ACHN (cell line): Measurements from ENCODE around the gene BCL7B.
"Not testable (repeated sequence)": the region's sequence is repeated elsewhere in the genome, so short reads cannot be mapped to it uniquely, and the experiment has no call there.

Experiments
- DNase-seq: peaks from one replicate; pipeline ENCODE4 v3.0.0-alpha.2; 2015
- in situ Hi-C: cut with HindIII; loops from 2 replicates; pipeline ENCODE4 v1.10.0; 2017; ENCODE audit warnings: low sequenced_read_pairs, low pct_ligation_motif_present, low pct_unique_long_range_greater_than_20kb

Gene BCL7B

DNA sequence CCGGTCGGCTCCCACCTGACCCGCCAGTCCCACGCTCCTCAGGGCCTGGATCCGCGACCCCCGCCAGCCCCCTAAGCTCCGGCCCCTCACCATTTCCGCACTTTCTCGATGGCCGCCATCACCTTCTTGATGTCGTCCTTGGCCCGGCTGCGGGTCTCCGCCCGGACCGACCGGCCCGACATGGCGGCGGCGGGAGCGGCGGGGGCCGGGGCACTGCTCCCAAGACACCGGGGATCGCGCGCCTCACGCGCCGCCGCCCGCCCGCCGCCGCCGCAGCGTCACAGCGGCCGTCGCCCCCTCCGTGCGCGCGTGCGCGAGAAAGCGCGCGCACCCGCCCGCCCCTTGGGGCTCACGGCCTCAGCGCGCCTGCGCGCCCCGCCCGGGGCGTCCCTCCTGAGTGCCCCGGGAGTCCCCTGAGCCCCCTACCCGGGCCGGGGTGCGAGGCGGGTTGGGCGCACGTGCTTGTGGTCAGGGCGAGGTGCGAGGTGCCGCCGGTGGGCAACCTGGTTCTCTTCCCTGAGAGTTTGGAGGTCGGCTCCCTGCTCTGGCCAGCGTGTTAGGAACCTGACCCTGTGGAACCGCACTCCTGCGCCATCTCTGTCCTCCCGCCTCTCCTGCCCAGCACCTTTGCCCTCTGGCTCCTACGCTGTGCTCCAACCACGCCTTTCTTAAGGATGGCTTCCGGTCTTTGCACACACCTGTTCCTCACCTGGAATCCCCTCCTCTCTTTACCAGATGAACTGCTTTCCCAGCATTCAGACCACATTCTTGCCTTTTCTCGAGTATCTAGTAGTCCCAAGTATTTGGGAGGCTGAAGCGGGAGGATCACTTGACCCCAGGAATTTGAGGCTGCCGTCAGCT lies at the start of gene BCL7B:
TSS of gene BCL7B (minus strand) at position 294 of the 861 bp plus-strand sequence. CDS start at position 182, 112 bp downstream.
- in situ Hi-C loops = no loop called here
- DNase-seq = peak; percentile 87

DNA sequence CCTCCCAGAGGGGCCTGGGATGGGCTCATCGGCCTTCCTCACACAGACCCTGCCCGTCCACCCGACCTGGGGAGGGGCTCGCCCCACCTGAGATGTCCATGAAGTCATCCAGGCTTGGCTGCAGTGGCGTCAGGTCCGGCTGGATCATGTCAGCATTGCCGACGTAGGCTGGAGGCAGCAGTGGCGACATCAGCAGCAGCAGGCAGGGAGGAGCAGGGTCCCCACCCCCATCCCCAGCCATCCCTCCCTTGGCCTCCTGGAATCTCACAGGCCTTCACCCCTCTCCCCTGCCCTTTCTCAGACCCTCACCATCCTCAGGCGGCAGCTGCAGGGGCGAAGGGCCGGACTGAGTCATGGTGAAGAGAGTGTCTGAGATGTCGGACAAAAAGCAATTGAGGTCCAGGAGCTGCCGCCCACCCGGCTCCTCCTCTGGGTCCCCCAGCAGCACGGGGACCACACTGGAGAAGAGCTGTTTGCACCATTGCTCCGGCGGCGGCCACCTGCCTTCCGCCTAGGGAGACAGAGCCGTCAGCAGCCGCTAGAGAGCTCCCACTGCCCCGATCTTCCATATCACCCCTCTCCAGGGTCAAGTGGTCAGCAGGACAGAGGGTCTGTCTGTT lies 48.2 kb upstream of the BCL7B start:
- in situ Hi-C loops = no loop called here
- no peak for DNase-seq

DNA sequence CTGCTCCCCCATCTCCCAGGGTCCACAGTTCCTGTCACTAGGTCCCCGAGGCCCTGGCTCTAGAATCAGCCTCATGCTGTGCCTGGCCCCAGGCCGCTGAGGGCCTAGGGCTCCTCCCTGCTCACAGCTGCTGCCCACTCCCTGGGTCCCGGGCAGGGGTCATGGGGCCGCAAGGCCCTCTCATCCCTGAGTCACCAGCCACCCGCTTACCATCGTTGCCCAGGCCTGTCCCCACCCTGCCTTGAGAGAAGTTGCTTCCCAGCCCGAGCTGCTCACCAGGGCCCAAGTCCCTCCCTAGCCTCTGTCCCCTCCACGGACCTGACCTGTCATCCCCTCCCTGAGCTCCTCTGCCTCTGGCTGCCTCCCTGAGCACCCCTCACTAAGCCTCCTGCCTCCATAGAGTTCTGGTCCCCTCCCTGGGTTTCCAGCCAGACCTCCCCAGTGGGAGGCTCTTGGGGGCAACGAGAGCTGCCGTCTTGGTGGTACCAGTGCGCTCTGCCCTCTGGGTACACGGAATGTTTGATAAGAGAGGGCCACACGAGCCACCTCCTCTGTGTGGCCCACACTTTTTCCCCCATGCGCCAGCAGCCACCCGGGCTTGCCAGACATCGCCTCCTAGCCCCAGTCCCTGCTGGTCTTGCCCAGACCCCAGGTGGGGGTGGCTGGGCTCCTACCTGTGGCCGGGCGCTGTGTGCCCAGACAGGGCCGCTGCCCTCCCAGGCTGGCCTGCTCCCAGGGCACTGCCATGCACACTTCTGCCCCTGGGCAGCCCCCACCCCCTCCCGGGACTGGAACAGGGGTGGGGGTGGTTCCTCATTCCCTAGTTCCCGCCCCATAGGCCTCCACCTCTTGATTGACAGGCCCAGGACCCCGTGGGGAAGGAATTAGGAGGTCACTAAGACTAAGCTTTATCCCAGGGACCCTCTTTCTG lies 45.5 kb upstream of the BCL7B start:
- in situ Hi-C loops = no loop called here

DNA sequence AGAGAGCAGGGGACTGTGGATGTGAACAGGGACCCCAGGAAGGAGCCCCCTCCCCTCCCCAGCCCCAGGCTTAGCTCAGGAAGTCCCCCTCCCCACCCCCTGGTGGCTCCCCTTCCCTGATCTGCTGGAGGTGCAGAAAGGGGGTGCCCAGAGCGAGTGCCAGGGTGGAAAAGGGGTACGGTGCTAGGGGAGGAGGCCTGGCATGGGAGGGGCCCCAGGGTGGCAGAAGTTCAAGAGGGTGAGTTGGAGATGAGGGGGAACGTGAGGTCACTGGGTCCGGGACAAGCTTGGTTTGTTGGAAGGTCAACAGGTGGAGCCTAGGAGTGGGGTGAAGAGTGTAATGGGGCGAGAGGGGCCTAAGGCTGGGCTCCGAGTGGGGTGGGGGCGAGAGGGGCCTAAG lies 42.4 kb upstream of the BCL7B start:
- in situ Hi-C loops = no loop called here
- no peak for DNase-seq

More for the DNA sequence above, 45.5 kb upstream of the BCL7B start:
- no peak for DNase-seq

DNA sequence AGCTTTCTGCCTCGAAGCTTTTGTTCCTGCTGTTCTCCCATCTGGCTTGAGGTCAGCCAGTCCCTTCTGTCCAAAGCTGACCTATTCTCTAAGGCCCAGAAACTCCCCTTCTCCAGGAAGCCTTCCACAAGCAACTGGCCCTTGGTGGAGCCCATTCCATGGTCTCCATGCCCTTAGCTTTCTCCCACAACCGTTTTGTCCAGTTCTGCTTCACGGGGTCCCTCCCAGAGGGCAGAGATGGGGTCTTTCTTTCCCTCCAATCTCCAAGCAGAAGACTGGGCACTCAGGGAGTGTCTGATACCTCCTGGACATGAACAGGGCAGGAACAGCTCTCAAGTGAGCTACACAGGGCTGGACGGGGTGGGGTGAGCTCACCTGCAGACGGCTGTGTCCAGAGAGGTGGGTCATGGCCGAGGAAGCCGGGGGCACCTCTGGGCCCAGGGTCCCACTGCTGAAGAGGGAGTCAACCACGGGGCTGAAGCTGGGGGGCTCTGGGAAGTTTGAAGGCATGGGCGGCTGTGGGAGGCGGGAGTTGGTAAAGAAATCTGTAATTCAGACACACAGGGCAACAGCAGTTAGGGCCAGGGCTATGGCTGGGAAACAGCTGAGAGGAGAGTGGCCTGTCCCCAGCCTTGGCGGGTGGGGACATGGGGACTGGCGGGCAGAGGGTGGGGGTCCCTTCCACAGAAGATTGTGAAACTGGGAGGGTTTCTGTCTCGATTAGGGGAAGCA lies 41.8 kb upstream of the BCL7B start:
- in situ Hi-C loops = no loop called here
- no peak for DNase-seq

DNA sequence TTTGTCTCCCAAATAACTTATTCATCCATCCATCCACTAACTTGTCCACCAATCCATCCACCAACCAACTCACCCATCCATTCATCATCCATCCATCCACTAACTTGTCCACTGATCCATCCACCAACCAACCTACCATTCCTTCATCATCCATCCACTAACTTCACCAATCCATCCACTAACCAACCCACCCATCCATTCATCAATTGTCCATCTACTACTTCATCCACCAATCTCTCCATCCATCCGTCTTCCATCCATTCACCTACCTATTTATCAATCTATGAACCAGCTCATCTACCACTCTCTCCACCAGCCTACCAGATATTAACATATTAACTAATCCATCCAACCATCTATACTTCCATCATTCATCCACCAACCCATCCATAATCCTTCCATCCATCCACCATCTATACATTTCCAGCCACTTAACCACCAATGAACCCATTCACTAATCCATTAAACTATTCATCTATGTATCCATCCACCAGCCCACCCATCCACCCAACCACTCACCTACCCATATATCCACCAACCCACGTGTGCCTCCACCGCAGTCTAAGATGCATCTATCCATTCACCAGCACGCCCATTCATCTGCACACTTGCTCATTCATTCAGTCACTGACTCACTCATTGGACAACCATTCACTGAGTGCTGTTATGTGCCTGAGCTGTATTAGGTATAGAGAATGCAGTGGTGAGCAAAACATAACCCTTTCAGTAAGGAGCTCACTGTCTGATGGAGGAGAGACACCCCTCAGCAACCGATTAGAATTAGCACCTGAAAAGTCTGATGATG lies 40.7 kb upstream of the BCL7B start:
- in situ Hi-C loops = no loop called here
- no peak for DNase-seq

DNA sequence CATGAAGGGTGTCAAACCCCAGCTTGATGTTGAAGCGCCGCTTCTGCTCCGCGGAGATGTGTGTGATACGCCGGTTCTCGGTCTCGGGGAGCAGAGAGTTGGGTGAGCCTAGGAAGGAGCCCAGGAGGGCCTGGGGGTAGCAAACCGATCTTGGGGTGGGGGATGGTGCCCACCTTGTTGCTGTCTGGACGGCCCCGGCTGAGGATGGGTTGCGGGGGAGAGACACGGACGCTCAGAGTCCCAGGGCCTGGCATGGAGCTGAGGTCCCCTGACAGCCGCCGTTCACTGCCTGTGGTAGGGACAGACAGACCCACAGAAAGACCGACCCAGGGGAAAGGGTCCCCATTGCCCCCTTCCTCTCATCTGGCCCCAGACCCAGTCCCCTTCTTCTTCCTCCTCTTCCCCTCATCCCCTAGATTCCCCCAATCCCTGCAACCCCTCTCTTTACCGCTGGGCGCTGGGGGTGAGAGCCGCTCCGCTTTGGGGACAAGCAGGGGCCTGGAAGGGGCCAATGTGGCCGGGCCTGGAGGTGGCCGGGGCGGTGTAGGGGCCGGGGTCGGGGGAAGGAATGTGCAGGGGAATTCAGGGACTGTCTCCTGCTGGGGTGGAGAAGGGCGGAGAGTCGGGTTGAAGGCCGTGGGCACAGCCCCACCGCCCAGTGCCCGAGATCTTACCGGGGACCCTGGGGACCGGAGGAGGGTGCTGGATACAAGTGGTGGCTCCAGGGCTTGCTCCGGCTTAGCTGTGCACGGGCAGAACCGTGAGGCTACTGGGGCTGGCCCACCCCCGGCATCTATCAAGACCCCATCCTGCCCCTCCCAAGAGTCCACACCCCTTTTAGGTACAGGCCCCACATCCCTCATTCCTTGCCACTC lies 38.9 kb upstream of the BCL7B start:
- in situ Hi-C loops = no loop called here
- DNase-seq = no peak

DNA sequence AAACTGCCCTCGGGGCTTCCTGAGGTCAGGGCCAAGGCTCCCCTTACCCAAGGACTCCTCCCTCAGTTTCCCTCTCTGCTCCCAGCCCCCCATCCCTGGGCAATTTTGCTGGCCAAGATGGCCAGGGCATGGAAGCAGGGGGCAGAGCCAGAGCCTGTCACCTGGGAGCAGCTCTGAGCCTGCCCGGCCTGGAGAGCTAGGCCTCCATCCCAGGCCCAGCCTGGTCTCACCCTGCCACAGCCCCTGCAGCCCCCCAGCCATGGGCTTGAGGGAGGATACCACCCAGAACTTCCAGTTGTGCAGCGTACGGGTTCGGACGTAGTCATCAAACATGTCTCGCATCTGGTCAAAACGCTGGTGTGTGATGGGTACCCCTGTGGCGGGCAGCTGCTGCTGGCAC lies 37.9 kb upstream of the BCL7B start:
- in situ Hi-C loops = no loop called here
- DNase-seq = no peak

DNA sequence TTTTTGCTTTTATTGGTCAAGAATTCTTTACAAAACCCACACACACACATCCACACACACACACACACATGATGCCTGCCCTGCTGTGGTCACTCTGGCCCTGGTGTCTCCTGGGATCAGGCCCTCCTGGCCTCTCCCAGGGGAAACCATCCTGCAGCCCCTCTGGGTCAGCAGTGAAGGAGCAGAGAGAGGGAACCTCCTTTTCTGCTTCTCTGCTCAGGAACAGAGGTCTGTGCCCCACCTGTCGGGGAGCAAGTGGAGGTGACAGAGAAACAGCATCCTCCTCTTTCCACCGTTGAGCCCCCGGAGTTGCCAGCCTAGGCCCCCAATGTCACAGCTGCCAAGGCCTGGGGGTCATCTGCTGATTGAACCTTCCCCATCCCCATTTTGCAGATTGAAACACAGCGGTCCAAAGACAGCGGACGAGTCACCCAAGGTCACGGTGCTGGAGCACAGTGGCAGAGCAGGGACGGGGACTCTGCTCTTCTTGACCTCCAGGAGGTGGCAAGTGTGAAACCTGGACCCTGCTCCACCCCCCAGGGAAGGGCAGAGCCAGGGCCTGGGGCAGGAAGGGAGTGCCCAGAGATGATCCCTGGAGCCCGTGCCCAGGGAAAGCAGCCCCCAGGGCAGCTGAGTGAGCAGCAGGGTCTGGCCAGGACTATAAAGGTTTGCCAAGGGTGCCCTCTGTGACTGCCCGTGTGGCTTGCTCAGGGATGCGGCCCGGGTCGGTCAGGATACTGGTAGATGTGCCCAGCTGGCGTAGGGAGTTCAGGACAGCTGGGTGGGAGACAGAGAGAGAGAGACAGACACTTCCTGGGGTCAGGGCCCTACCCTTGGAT lies 35.9 kb upstream of the BCL7B start:
- no peak for DNase-seq
- in situ Hi-C loops = no loop called here

DNA sequence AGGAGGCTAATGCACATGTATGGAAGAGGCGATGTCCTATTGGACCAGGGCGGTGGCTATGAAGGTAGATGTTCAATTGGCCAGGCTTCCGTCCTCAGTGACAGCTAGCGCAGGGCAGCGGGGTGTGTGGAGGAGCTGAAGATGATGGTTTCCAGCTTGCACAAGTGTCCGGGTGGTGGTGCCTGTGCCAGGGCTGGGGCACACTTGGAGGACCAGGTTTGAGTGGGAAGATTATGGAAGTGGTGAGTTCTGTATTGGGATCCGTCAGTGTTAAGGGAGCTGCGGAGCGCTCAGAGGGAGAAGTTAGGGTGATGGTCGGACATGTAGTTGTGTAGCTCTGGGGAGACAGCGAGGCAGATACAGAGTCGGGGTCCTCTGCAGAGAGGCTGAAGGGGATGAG lies 29.4 kb upstream of the BCL7B start:
- DNase-seq = no peak
- in situ Hi-C loops = no loop called here

DNA sequence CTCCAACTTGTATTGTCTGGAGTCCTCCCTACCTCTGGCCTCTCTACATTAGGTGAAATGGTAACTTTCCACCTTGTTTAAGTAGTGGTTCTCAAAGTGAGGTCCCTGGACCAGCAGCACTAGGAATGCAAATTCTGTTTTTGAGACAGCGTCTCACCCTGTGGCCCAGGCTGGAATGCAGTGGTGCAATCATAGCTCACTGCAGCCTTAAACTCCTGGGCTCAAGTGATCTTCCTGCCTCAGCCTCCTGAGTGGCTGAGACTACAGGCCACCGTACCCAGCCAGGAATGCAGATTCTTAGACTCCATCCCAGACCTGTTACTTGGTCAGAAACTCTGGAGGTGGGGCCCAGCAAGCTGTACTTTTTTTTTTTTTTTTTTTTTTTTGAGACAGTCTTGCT lies 27.7 kb upstream of the BCL7B start:
- in situ Hi-C loops = no loop called here
- DNase-seq = no peak

DNA sequence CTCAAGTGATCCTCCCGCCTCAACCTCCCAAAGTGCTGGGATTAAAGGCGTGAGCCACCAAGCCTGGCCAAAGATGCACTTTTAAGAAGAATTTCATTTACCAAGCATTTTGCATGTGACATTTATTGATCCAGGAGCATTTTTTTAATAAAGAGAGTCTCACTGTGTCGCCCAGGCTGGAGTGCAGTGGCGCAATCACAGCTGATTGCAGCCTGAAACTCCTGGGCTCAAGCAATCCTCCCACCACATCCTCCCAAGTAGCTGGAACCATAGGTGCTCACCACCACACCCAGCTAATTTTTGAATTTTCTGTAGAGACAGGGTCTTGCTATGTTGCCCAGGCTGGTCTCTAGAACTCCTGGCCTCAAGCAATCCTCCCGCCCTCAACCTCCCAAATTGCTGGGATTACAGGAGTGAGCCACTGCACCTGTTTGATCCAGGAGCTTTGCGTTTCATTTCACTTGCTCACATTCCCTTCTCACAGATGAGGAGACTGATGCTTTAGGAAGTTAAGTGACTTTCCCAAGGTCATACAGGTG lies 25.2 kb upstream of the BCL7B start:
- DNase-seq = no peak
- in situ Hi-C loops = no loop called here

DNA sequence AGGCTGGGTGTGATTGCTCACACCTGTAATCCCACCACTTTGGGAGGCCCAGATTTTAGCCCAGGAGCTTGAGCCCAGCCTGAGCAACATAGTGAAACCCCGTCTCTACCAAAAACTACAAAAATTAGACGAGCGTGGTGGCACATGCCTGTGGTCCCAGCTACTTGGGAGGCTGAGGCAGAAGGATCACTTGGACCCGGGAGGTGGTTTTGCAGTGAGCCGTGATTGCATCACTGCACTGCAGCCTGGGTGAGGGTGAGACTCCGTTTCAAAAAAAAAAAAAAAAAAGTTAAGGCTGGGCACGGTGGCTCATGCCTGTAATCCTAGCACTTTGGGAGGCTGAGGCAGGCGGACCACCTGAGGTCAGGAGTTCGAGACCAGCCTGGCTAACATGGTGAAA lies 23.5 kb upstream of the BCL7B start:
- in situ Hi-C loops, DNase-seq: not testable (repeated sequence)

DNA sequence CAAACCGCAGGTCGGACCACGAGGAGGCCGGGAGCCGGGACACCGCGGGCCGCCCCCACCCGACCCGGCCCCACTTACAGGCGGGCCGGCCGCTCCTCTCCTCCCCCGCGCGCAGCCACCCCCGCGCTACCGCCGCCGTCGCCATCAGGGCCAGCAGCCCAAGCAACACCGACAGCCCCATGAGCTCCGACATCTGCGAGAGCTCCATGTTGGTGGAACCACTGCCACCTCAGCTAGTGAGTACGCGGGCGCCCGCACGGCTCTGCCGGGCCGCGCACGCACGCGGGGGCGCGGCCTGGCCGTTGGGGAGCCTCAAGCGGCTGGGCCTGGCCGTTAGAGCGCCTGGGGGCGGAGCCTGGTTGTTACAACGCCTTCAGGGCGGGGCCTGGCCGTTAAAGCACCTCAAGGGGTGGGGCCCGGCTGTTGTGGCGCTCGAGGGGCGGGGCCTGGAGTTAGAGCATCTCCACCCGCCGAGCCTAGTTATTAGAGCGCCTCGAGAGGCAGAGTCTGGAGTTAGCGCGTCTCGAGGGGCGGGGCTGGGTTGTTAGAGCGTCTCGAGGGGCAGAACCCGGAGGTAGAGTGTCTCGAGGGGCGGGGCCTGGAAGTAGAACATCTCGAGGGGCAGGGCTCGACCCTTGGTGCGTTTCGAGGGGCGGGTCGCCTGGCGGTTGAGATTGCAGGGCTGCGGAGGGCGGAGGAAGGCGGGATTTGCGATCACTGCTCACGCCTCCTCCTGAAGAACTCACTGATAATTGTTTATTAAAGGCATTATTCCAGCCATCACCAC lies 21.0 kb upstream of the BCL7B start, which contains the start of gene TBL2:
TSS of gene TBL2 (minus strand) at position 238 of the 787 bp plus-strand sequence. CDS start at position 208, 30 bp downstream.
- in situ Hi-C loops = no loop called here
- DNase-seq = peak; percentile 100
